NCI-H82 (cell line): ENCODE results near the gene YAF2.

Source experiments
- DNase-seq: peaks from one replicate; lab custom pipeline; 2025; lab: John Stamatoyannopoulos, UW

YAF2 gene

GRCh38 chr12:42238240-42239140, at the start of gene YAF2:
YAF2 (minus strand) TSS chr12:42238248; CDS start chr12:42238180, 68 bp downstream.
- DNase-seq: peak; percentile 95

- DNase-seq: no peak
Observed at GRCh38 chr12:42286741-42287140, 48.7 kb upstream of the YAF2 start.

GRCh38 chr12:42285431-42285830, 47.4 kb upstream of the YAF2 start:
- DNase-seq: no peak

- DNase-seq: no peak
Observed at GRCh38 chr12:42284876-42285275, 46.8 kb upstream of the YAF2 start.

GRCh38 chr12:42284157-42284556, 46.1 kb upstream of the YAF2 start:
- DNase-seq: no peak

GRCh38 chr12:42283739-42284138, 45.7 kb upstream of the YAF2 start:
- no peak for DNase-seq

- no peak for DNase-seq
Observed at GRCh38 chr12:42282294-42282693, 44.2 kb upstream of the YAF2 start.

- DNase-seq: no peak
Observed at GRCh38 chr12:42281844-42282243, 43.8 kb upstream of the YAF2 start.

GRCh38 chr12:42281278-42281677, 43.2 kb upstream of the YAF2 start:
- no peak for DNase-seq

- no peak for DNase-seq
Observed at GRCh38 chr12:42278128-42278510, 40.1 kb upstream of the YAF2 start.

GRCh38 chr12:42277396-42278127, 39.5 kb upstream of the YAF2 start:
- no peak for DNase-seq

GRCh38 chr12:42275499-42275898, 37.5 kb upstream of the YAF2 start:
- no peak for DNase-seq

GRCh38 chr12:42273706-42274105, 35.7 kb upstream of the YAF2 start:
- DNase-seq: no peak

- DNase-seq: no peak
Observed at GRCh38 chr12:42270596-42270995, 32.5 kb upstream of the YAF2 start.

GRCh38 chr12:42267413-42268190, 29.6 kb upstream of the YAF2 start:
- DNase-seq: no peak

- DNase-seq: no peak
Observed at GRCh38 chr12:42266579-42267230, 28.7 kb upstream of the YAF2 start.

GRCh38 chr12:42262271-42262670, 24.2 kb upstream of the YAF2 start:
- no peak for DNase-seq

GRCh38 chr12:42261708-42262107, 23.7 kb upstream of the YAF2 start:
- DNase-seq: no peak

- no peak for DNase-seq
Observed at GRCh38 chr12:42260518-42260917, 22.5 kb upstream of the YAF2 start.

- no peak for DNase-seq
Observed at GRCh38 chr12:42259699-42260098, 21.7 kb upstream of the YAF2 start.

- DNase-seq: no peak
Observed at GRCh38 chr12:42255866-42256261, 17.8 kb upstream of the YAF2 start.
